Activated CD8-positive, alpha-beta T cell treated with anti-CD3 and anti-CD28 coated beads for 36 hours (primary cell): ENCODE data around the gene PITPNC1. TPM values are rescaled to one million over a fixed set of nuclear protein-coding genes. Genes with fewer than 3 reads are reported as not detected.
A peak's percentile ranks its signal among the peaks of the same experiment; 100 is the strongest.

Source experiments
- ATAC-seq: fragments of 200-7000 bp; cut with Tn5 transposase; one replicate; pipeline ENCODE4 v1.10.0; 2021; ENCODE audit warnings: mild to moderate bottlenecking, moderate library complexity
- CTCF ChIA-PET: fragments of 350-600 bp; sonication (Branson Sonifier 250); formaldehyde crosslinking; loops from one replicate; lab custom pipeline; 2021; ENCODE audit warnings: antibody characterized with exemption; lab: Charles Lee
- POLR2A ChIA-PET: fragments of 350-600 bp; sonication (Branson Sonifier 250); formaldehyde crosslinking; loops from one replicate; lab custom pipeline; 2021; ENCODE audit warnings: antibody characterized with exemption; lab: Charles Lee
- DNase-seq: peaks from one replicate; pipeline ENCODE4 v3.0.0-alpha.2; 2020
- H3K27ac Mint-ChIP-seq: one replicate; pipeline ENCODE4 v1.8.0; 2021; ENCODE audit warnings: mild to moderate bottlenecking, mixed read lengths
- H3K27me3 Mint-ChIP-seq: one replicate; pipeline ENCODE4 v1.8.0; 2021; ENCODE audit warnings: mixed read lengths
- H3K36me3 Mint-ChIP-seq: one replicate; pipeline ENCODE4 v1.8.0; 2021; ENCODE audit warnings: low read depth, mixed read lengths
- H3K4me1 Mint-ChIP-seq: one replicate; pipeline ENCODE4 v1.8.0; 2021; ENCODE audit warnings: low read depth, mixed read lengths
- H3K4me3 Mint-ChIP-seq: one replicate; pipeline ENCODE4 v1.8.0; 2021; ENCODE audit warnings: mild to moderate bottlenecking, moderate library complexity, mixed read lengths
- H3K9me3 Mint-ChIP-seq: one replicate; pipeline ENCODE4 v1.8.0; 2021; ENCODE audit warnings: mixed read lengths
- intact Hi-C: fragments of 100-400 bp; cut with micrococcal nuclease; formaldehyde crosslinking; loops from one replicate; pipeline ENCODE4 v1.10.0; 2022
- total RNA-seq, 2 experiments: library from RNA; stranded (reverse); gene quantifications; one replicate each; pipeline ENCODE4 v1.2.3, GENCODE V29; 2021
- TF ChIP-seq, protein P1 (sequence below): fragments of 200-600 bp; IDR thresholded peaks from one replicate; pipeline ENCODE4 v1.8.0; 2022; ENCODE audit warnings: antibody characterized with exemption, mild to moderate bottlenecking

PITPNC1 gene
- total RNA-seq, 2 experiments from 2014 or later: 51.8 to 56.3 TPM

DNA sequence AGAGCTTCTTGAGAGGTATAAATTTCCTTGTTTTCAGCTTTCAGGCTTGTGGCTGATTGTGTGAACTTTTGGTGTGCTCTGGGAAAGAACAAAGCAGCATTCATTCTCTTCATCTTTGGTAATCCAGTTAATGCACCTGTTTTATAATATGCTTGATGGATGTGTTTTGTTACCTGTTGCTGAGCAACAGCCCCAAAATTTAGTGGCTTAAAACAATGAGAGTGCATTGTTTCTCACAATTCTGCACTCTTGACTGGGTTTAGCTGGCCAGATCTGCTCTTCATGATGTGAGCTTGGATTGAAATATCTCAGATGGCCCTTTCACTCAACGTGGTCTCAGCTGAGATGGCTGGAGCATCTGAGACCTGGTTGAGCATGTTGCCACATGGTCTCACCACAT is 281.9 kb downstream of the PITPNC1 start:
- intact Hi-C loops: no loop called here
- peaks cover 43% of the 10 kb centered on the region for H3K36me3 Mint-ChIP-seq
- peak overlapping the region; percentile 49 for H3K27ac Mint-ChIP-seq
- peaks cover 26% of the 10 kb centered on the region for H3K9me3 Mint-ChIP-seq
- H3K4me1 Mint-ChIP-seq: peaks cover 24% of the 10 kb centered on the region
- DNase-seq (no peak), ATAC-seq (no peak)
- no peaks in the 10 kb centered on the region for H3K27me3 Mint-ChIP-seq
- TF ChIP-seq, protein P1, sequence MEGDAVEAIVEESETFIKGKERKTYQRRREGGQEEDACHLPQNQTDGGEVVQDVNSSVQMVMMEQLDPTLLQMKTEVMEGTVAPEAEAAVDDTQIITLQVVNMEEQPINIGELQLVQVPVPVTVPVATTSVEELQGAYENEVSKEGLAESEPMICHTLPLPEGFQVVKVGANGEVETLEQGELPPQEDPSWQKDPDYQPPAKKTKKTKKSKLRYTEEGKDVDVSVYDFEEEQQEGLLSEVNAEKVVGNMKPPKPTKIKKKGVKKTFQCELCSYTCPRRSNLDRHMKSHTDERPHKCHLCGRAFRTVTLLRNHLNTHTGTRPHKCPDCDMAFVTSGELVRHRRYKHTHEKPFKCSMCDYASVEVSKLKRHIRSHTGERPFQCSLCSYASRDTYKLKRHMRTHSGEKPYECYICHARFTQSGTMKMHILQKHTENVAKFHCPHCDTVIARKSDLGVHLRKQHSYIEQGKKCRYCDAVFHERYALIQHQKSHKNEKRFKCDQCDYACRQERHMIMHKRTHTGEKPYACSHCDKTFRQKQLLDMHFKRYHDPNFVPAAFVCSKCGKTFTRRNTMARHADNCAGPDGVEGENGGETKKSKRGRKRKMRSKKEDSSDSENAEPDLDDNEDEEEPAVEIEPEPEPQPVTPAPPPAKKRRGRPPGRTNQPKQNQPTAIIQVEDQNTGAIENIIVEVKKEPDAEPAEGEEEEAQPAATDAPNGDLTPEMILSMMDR: no peak
- POLR2A ChIA-PET: no interaction called here
- CTCF ChIA-PET: interaction anchor here (1.3 kb wide), 1 partner anchor 31 kb away, joined by 6 read pairs; no protein-coding TSS in a partner anchor
- H3K4me3 Mint-ChIP-seq: no peak overlapping the region

DNA sequence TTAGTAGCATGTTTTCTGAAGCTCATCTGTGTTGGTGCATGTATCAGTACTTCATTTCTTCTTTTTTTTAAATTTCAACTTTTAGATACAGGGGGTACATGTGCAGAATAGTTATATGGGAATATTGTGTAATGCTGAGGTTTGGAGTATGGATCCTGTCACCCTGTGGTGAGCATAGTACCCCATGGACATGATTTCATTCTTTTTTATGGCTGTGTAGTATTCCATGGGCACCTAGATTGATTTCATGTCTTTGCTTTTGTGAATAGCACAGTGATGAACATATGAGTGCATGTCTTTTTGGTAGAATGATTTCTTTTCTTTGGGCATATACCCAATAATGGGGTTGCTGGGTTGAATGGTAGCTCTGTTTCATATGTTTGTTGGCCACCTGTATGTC is 285.6 kb downstream of the PITPNC1 start:
- intact Hi-C loops: no loop called here
- Mint-ChIP-seq H3K9me3 (peaks cover 24% of the 10 kb centered on the region), H3K36me3 (peaks cover 32% of the 10 kb centered on the region), H3K4me3 (no peak overlapping the region), H3K27ac (no peak overlapping the region), H3K27me3 (no peaks in the 10 kb centered on the region), H3K4me1 (peaks cover 15% of the 10 kb centered on the region)
- ChIA-PET CTCF (interaction anchor here (1.8 to 2.0 kb wide), 2 partner anchors 284 to 288 kb away, joined by 7 to 8 read pairs; no protein-coding TSS in a partner anchor), POLR2A (no interaction called here)
- no peak for ATAC-seq
- DNase-seq: no peak
- TF ChIP-seq, protein P1: no peak

DNA sequence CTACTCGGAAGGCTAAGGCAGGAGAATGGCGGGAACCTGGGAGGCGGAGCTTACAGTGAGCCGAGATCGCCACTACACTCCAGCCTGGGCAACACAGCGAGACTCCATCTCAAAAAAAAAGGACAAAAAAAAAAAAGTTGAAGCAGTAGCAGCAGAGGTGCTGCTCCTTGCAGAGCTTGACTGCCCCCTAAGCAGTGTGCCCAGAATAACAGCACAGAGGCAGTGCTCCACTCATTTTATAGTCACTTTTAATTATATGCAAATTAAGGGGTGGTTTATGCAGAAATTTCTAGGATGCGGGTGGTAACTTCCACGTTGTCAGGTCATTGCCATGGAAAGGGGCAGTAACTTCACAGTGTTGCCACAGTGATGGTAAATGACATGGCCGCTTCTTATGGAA is 286.4 kb downstream of the PITPNC1 start:
- H3K4me3 Mint-ChIP-seq: no peak overlapping the region
- CTCF ChIA-PET: interaction anchor here (0.6 to 2.0 kb wide), 3 partner anchors 11 to 284 kb away, joined by 3 to 8 read pairs (median 3); no protein-coding TSS in a partner anchor
- intact Hi-C loops: no loop called here
- H3K27me3 Mint-ChIP-seq: no peaks in the 10 kb centered on the region
- peaks cover 14% of the 10 kb centered on the region for H3K4me1 Mint-ChIP-seq
- peaks cover 30% of the 10 kb centered on the region for H3K36me3 Mint-ChIP-seq
- ATAC-seq (no peak), DNase-seq (no peak)
- TF ChIP-seq, protein P1: no peak
- H3K9me3 Mint-ChIP-seq: peaks cover 16% of the 10 kb centered on the region
- POLR2A ChIA-PET: no interaction called here
- no peak overlapping the region for H3K27ac Mint-ChIP-seq

DNA sequence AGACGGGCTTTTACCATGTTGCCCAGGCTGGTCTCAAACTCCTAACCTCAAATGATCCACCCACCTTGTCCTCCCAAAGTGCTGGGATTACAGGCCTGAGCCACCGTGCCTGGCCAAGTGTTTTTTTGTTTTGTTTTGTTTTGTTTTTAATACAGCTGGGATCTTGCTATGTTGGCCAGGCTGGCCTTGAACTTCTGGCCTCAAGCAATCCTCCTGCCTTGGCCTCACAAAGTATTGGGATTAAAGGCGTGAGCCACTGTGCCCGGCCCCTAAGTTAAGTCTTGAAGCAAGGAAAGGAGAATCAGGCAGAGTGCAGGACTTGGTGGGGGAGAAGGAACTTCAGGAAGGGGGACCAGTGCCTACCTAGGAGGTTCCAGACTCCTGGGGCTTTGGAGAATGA is 288.9 kb downstream of the PITPNC1 start:
- no peak overlapping the region for H3K27ac Mint-ChIP-seq
- DNase-seq (no peak), ATAC-seq (no peak)
- intact Hi-C loops: no loop called here
- peaks cover 6% of the 10 kb centered on the region for H3K9me3 Mint-ChIP-seq
- no peak overlapping the region for H3K4me3 Mint-ChIP-seq
- ChIA-PET CTCF (interaction anchor here (1.0 to 1.4 kb wide), 2 partner anchors 37 to 191 kb away, joined by 3 read pairs; no protein-coding TSS in a partner anchor), POLR2A (no interaction called here)
- TF ChIP-seq, protein P1: no peak
- H3K4me1 Mint-ChIP-seq: peaks cover 5% of the 10 kb centered on the region
- no peaks in the 10 kb centered on the region for H3K27me3 Mint-ChIP-seq
- peaks cover 23% of the 10 kb centered on the region for H3K36me3 Mint-ChIP-seq

DNA sequence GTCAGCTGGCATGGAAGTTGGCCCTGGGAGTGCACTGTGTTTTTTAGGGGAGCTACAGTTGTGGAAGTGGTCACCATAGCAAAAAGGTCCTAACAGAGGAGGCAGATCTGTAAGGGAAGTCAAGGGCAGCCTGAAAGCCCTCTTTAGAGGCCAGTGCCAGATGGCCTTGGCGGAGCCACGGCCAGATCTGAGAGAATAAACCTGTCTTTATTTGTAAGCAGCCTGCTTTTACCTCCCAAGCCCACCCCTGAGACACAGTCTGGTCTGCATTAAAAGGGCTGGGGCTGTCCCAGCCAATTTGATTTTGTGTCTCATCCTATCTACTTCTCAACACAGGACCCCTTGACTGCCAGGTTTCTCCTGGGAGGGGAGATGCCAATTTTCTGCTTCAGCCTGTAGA is 289.6 kb downstream of the PITPNC1 start:
- H3K4me3 Mint-ChIP-seq: no peak overlapping the region
- intact Hi-C loops: no loop called here
- H3K36me3 Mint-ChIP-seq: peaks cover 19% of the 10 kb centered on the region
- H3K27ac Mint-ChIP-seq: no peak overlapping the region
- POLR2A ChIA-PET: no interaction called here
- ATAC-seq (no peak), DNase-seq (no peak)
- H3K9me3 Mint-ChIP-seq: peaks cover 2% of the 10 kb centered on the region
- TF ChIP-seq, protein P1: no peak
- CTCF ChIA-PET: no interaction called here
- H3K4me1 Mint-ChIP-seq: no peaks in the 10 kb centered on the region
- no peaks in the 10 kb centered on the region for H3K27me3 Mint-ChIP-seq
